GM12878 (cell line): Measurements from ENCODE around the gene ACOX1. TPM values are rescaled to one million over a fixed set of nuclear protein-coding genes. Genes with fewer than 3 reads are reported as not detected.
A peak's percentile ranks its signal among the peaks of the same experiment; 100 is the strongest.

Experiments
- BACH1 ChIP-seq: fragments of 450-650 bp; IDR thresholded peaks from 2 replicates; pipeline ENCODE4 v1.6.1; 2017; ENCODE audit warnings: mild to moderate bottlenecking, borderline replicate concordance
- BHLHE40 ChIP-seq, 2 experiments: fragments of 450-650 bp in 1 of 2; IDR thresholded peaks; 2 replicates each; pipeline ENCODE4 v1.6.1; 2011 to 2017; ENCODE audit warnings: low read depth in 2 of 2, borderline replicate concordance in 1 of 2, improper control_type of control experiment in 1 of 2, low read length in 1 of 2, mild to moderate bottlenecking in 1 of 2
- CBFB ChIP-seq: IDR thresholded peaks from 2 replicates; pipeline ENCODE4 v1.6.1; 2016; ENCODE audit warnings: antibody characterized with exemption, low read depth
- CHD2 ChIP-seq: IDR thresholded peaks from 2 replicates; pipeline ENCODE4 v1.6.1; 2011; ENCODE audit warnings: low read depth, low read length, improper control_type of control experiment, borderline replicate concordance
- IRF4 ChIP-seq: IDR thresholded peaks from 2 replicates; pipeline ENCODE4 v1.6.1; 2011; ENCODE audit warnings: low read depth, low read length
- NFIC ChIP-seq: IDR thresholded peaks from 2 replicates; pipeline ENCODE4 v1.6.1; 2012; ENCODE audit warnings: low read depth, mild to moderate bottlenecking, inconsistent platforms, low read length, moderate library complexity
- NFYA ChIP-seq: IDR thresholded peaks from 2 replicates; pipeline ENCODE4 v1.6.1; 2011; ENCODE audit warnings: low read depth, mild to moderate bottlenecking, low read length, improper control_type of control experiment, borderline replicate concordance
- NR2C2 ChIP-seq: IDR thresholded peaks from 2 replicates; pipeline ENCODE4 v1.6.1; 2011; ENCODE audit warnings: borderline replicate concordance, low read depth; ENCODE audit not compliant: control insufficient read depth, insufficient read length
- RB1 ChIP-seq: fragments of 450-650 bp; formaldehyde crosslinking; IDR thresholded peaks from 2 replicates; pipeline ENCODE4 v1.6.1; 2017; ENCODE audit warnings: mild to moderate bottlenecking, borderline replicate concordance
- RELA ChIP-seq: fragments of 450-650 bp; IDR thresholded peaks from 2 replicates; pipeline ENCODE4 v1.8.0; 2014; ENCODE audit warnings: borderline replicate concordance; ENCODE audit not compliant: partially characterized antibody
- SPI1 ChIP-seq: IDR thresholded peaks from 2 replicates; pipeline ENCODE4 v1.6.1; 2011; ENCODE audit warnings: low read depth, mild to moderate bottlenecking, low read length, moderate library complexity, borderline replicate concordance; ENCODE audit not compliant: insufficient read depth
- STAT1 ChIP-seq: fragments of 450-650 bp; conservative IDR thresholded peaks from 2 replicates; pipeline ENCODE4 v1.6.1; 2014; ENCODE audit warnings: antibody characterized with exemption, mild to moderate bottlenecking
- SUZ12 ChIP-seq: fragments of 200-600 bp; sonication (generic); IDR thresholded peaks from one replicate; pipeline ENCODE4 v1.6.1; 2018; ENCODE audit warnings: antibody characterized with exemption, mild to moderate bottlenecking; ENCODE audit not compliant: unreplicated experiment
- TAF1 ChIP-seq: IDR thresholded peaks from 2 replicates; pipeline ENCODE4 v1.6.1; 2011; ENCODE audit warnings: mild to moderate bottlenecking, low read depth, low read length, borderline replicate concordance
- TARDBP ChIP-seq: IDR thresholded peaks from 2 replicates; pipeline ENCODE4 v1.6.1; 2016; ENCODE audit warnings: borderline replicate concordance
- ZNF207 ChIP-seq: fragments of 450-650 bp; IDR thresholded peaks from 2 replicates; pipeline ENCODE4 v1.6.1; 2014; ENCODE audit warnings: antibody characterized with exemption, mild to moderate bottlenecking, borderline replicate concordance
- polyA plus RNA-seq, 11 experiments: library from polyadenylated mRNA; depleted of rRNA in 4 of 11; unstranded in 6 of 11; stranded (reverse) in 5 of 11; fragments of >200 nt; fragmentation: Nextera tagmentation in 4 of 11; fragmentation: Illumina TruSeq in 1 of 11; extraction: Ambion mirVana in 4 of 11; extraction: Trizol in 1 of 11; gene quantifications; 1 replicate in 1 of 11; 2 replicates in 10 of 11; pipeline versions ENCODE4 v1.2.1 to v1.2.3, GENCODE V29; 2011 to 2016; ENCODE audit warnings: inconsistent platforms in 2 of 11, missing spikeins in 2 of 11, low read depth in 1 of 11
- total RNA-seq, 4 experiments: library from RNA; depleted of rRNA in 3 of 4; stranded (reverse); fragments of >200 nt in 3 of 4; fragmentation: Illumina TruSeq in 1 of 4; extraction: Trizol in 1 of 4; gene quantifications; 2 replicates each; pipeline versions ENCODE4 v1.2.1 to v1.2.3, GENCODE V29; 2013 to 2021
- TF ChIP-seq, protein P1 (sequence below): IDR thresholded peaks from 2 replicates; pipeline ENCODE4 v1.6.1; 2012; ENCODE audit warnings: low read depth, low read length, improper control_type of control experiment
- TF ChIP-seq, protein P2 (sequence below): IDR thresholded peaks from 2 replicates; pipeline ENCODE4 v1.6.1; 2012; ENCODE audit warnings: low read length, inconsistent platforms
- TF ChIP-seq, protein P3 (sequence below): IDR thresholded peaks from 2 replicates; pipeline ENCODE4 v1.6.1; 2011; ENCODE audit warnings: mild to moderate bottlenecking, low read depth, low read length, moderate library complexity; ENCODE audit not compliant: insufficient replicate concordance
- TF ChIP-seq, protein P4 (sequence below): IDR thresholded peaks from 2 replicates; pipeline ENCODE4 v1.6.1; 2011; ENCODE audit warnings: borderline replicate concordance, low read depth, mild to moderate bottlenecking, moderate library complexity, mixed read lengths, low read length; ENCODE audit not compliant: insufficient read depth; ENCODE audit errors: extremely low read length
- TF ChIP-seq, protein P5 (sequence below): fragments of 450-650 bp; IDR thresholded peaks from 2 replicates; pipeline ENCODE4 v1.6.1; 2017; ENCODE audit warnings: mild to moderate bottlenecking, low read depth, inconsistent platforms; ENCODE audit not compliant: poor library complexity, severe bottlenecking
- TF ChIP-seq, protein P6 (sequence below): fragments of 450-650 bp; IDR thresholded peaks from 2 replicates; pipeline ENCODE4 v1.6.1; 2014; ENCODE audit warnings: mild to moderate bottlenecking

ACOX1 gene
- total and polyA plus RNA-seq, 10 of the 15 experiments (the other 5 are each of a cell fraction or from before 2014, with no cell fraction given), result 6.5 to 26.2 (median 21.6) TPM

DNA sequence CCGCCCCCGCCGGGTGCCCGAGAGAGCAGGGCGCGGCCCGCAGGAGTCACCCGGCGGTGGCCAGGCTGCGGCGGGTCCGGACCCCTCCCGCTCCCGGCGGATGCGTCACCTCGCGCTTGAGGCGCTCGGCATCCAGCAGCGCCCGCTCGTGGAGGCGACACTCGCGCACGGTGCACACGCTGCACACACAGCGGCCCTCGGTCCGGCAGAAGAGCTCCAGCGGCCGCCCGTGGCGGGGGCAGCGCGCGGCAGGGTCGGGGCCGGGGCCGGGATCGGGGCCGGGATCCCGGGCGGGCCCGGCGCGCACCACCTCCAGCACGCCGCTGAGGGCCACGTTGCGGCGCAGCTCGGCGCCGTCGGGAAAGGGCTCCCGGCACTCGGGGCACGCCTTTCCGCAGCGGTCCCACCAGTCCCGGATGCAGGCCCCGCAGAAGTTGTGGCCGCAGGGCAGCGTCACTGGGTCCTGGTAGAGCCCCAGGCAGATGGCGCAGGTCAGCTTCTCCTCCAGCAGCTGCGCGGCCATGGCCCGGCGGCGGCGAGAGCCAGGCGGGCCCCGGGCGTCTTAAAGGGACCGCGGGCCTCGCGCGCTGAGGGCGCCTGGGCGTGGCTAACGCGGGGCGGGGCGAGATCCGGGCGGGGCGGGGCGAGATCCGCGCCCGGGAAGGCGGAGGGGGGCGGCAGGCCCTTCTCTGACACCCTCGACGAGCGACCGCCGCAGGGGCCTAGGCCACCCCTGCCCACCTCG is 82.4 kb downstream of the ACOX1 start, which contains the start of gene TRIM65 (continued):
- TF ChIP-seq RB1, result peak; percentile 91; the same call in 1 of the 2 replicates
- TF ChIP-seq NR2C2, result no peak
- no peak for TF ChIP-seq ZNF207
- TF ChIP-seq, protein P1, sequence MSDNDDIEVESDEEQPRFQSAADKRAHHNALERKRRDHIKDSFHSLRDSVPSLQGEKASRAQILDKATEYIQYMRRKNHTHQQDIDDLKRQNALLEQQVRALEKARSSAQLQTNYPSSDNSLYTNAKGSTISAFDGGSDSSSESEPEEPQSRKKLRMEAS, result no peak; the same call in 1 of the 2 replicates
- 0 out of 2 replicates have a peak, but pooled peaks have one; percentile 21 for TF ChIP-seq CBFB
- no peak for TF ChIP-seq SPI1
- TF ChIP-seq, protein P2, sequence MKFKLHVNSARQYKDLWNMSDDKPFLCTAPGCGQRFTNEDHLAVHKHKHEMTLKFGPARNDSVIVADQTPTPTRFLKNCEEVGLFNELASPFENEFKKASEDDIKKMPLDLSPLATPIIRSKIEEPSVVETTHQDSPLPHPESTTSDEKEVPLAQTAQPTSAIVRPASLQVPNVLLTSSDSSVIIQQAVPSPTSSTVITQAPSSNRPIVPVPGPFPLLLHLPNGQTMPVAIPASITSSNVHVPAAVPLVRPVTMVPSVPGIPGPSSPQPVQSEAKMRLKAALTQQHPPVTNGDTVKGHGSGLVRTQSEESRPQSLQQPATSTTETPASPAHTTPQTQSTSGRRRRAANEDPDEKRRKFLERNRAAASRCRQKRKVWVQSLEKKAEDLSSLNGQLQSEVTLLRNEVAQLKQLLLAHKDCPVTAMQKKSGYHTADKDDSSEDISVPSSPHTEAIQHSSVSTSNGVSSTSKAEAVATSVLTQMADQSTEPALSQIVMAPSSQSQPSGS, result no peak
- no peak for TF ChIP-seq STAT1
- TF ChIP-seq TARDBP, result no peak
- TF ChIP-seq, protein P3, sequence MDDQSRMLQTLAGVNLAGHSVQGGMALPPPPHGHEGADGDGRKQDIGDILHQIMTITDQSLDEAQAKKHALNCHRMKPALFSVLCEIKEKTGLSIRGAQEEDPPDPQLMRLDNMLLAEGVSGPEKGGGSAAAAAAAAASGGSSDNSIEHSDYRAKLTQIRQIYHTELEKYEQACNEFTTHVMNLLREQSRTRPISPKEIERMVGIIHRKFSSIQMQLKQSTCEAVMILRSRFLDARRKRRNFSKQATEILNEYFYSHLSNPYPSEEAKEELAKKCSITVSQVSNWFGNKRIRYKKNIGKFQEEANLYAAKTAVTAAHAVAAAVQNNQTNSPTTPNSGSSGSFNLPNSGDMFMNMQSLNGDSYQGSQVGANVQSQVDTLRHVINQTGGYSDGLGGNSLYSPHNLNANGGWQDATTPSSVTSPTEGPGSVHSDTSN, result no peak
- TF ChIP-seq, protein P4, sequence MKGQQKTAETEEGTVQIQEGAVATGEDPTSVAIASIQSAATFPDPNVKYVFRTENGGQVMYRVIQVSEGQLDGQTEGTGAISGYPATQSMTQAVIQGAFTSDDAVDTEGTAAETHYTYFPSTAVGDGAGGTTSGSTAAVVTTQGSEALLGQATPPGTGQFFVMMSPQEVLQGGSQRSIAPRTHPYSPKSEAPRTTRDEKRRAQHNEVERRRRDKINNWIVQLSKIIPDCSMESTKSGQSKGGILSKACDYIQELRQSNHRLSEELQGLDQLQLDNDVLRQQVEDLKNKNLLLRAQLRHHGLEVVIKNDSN, result no peak
- TF ChIP-seq NFIC, result no peak
- TF ChIP-seq SUZ12, result no peak
- no peak for TF ChIP-seq RELA
- no peak for TF ChIP-seq CHD2
- TF ChIP-seq TAF1, result no peak
- TF ChIP-seq, protein P5, sequence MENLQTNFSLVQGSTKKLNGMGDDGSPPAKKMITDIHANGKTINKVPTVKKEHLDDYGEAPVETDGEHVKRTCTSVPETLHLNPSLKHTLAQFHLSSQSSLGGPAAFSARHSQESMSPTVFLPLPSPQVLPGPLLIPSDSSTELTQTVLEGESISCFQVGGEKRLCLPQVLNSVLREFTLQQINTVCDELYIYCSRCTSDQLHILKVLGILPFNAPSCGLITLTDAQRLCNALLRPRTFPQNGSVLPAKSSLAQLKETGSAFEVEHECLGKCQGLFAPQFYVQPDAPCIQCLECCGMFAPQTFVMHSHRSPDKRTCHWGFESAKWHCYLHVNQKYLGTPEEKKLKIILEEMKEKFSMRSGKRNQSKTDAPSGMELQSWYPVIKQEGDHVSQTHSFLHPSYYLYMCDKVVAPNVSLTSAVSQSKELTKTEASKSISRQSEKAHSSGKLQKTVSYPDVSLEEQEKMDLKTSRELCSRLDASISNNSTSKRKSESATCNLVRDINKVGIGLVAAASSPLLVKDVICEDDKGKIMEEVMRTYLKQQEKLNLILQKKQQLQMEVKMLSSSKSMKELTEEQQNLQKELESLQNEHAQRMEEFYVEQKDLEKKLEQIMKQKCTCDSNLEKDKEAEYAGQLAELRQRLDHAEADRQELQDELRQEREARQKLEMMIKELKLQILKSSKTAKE, result no peak
- TF ChIP-seq IRF4, result no peak
- TF ChIP-seq NFYA, result no peak
- peak; percentile 35 to 77; a peak in 2 of 4 replicates for TF ChIP-seq BHLHE40 (IDR thresholded peaks at IDR 0.05; ENCODE audit: borderline replicate concordance in 1 of 2, low read depth in 2 of 2, low read length in 1 of 2)
- TF ChIP-seq, protein P6, sequence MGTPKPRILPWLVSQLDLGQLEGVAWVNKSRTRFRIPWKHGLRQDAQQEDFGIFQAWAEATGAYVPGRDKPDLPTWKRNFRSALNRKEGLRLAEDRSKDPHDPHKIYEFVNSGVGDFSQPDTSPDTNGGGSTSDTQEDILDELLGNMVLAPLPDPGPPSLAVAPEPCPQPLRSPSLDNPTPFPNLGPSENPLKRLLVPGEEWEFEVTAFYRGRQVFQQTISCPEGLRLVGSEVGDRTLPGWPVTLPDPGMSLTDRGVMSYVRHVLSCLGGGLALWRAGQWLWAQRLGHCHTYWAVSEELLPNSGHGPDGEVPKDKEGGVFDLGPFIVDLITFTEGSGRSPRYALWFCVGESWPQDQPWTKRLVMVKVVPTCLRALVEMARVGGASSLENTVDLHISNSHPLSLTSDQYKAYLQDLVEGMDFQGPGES, result no peak
- TF ChIP-seq BACH1, result peak; percentile 95
